ENCODE results near the gene ALG11.

The ALG11 gene

DNA sequence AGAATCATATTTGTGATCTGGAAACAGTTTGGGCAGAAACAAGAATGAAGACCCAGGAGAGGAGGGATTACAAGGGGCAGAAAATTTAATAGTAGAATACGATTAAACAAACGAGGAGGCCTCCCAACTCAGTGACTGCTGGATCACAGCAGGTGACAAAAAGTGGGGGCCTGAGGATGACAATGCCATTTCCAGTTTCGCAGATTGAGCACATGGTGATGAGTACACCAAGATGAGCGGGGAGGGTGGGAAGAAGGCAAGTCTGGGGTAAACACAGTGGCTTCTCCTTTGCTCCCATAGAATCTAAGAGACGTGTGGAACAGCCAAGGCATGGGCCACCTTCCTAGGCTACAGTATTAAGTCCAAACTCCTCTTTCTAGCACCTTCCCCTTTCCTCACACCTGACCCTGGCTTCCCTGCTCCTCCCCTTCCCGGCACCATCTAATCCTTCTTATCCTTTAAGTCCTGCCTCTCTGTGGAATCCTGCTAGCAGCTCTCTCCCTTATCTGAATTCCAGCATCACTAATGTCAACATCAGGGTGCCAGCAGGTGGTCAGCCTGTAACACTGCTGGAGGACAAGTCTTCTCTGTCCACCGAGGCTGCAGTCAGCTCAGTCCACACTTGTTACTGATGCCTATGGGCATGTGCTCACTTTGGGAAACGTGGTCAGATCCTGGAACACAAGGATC lies 14.4 kb upstream of the ALG11 start:
- no peak for DNase-seq

DNA sequence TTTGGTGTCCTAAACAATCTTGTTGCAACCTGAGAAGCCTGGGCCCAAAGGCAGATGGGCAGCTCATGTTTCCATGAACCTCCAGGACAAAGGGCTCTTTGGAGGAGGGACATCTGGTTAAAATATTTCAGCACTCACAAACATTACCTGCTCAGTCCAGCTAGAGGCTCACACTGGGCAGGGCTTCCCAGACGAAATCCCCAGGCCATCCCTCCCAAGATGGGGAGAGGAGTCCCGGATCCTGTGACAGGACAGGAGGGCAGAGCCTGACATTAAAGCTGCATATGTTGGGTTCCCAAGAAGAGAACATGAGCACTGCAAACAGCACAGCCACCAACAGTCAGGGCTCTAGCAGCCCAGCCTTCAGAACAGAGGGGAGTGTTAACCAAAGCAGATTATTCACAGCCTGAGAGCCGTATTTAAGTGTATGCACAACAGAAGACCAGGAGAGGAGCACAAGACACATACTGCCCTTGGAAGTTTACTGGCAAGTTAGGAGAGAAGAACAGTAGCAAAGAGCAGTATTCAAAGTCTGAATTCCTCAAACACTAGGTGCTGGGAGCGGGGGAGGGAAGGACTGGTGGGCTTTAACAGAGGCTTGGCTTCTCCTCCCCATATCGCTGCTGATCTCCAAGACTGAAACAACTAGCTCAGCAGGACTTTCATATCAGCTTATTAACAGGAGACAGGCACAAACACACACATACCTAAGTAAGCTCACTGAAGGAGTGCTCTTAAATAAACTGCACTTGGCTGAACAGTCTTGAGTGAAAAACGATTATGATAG lies 13.3 kb upstream of the ALG11 start:
- DNase-seq: no peak

DNA sequence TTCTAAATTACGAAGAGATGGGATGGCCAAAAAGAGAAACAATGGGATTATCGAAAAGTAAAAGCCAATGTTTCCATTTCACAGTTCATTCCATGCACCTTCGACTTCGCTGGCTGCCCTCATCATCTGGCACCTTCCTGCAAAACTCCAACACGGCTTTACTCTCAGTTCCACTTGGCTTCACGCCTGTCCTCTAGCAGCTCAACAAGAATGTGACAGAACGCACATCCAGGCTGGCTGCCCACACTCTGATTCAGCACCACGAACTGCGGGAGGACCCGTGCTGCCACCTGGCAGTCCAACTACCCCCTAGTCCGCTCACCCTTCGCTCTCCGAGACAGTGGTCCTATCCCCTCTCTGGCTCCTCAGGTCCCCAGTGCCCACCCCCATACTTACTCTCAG lies 12.7 kb upstream of the ALG11 start:
- DNase-seq: no peak

DNA sequence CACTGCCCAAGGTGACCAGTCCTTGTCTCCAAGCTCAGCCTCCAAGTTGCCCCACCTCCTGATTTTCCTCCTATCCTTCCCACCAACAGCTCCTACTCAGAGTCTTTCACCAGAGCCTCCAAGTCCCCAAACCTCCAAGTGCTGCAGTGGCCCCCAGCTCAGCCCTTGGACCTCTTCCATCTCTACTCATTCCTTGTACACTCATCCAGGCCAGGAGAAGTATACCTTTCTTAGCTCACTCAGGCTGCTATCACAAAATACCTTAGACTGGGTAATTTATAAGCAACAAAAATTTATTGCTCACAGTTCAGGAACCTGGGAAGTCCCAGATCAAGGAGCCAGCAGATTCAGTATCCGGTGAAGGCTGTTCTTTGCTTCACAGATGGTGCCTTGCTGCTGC lies 12.3 kb upstream of the ALG11 start:
- DNase-seq: no peak

DNA sequence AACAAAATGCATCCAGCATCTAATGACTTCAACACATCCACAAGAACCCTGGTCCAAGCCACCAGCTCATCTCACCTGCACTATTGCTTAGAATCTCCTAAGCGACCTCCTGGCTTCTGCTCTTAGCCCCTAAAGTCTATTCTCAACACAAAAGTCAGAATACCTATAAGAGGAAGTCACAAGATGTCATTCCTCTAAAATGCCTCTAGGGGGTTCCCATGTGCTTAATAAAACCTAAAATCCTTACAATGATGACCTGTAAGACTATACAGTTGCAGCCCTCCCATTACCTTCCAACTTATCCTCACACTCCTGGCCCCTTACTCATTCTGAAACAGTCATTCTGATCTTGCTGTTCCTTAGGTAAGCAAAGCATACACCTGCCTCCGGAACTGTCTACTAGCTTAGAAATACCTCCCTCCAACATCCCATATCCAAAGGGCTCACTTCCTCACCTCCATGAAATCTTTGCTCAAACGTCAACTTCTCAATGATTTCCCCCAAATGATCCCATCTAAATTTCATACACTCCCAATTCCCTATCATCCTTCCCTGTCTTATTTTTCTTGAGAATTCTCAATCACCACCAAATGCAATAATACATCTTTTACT lies 11.0 kb upstream of the ALG11 start:
- no peak for DNase-seq

DNA sequence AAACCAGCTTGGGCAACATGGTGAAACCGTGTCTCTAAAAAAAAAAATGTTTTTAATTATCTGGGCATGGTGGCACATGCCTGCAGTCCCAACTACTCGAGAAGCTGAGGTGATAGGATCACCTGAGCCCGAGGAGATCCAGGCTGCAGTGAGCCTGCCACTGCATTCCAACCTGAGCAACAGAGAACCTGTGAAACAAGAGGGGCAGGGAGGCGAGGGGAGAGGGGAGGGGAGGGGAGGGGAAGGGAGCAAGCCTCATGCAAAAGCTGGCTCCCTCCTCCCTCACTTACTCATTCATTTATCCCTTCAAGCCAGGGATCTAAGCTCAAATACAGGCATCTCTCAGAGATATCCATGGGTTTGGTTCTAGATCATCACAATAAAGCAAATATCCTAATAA lies 9.8 kb upstream of the ALG11 start:
- DNase-seq: no peak

DNA sequence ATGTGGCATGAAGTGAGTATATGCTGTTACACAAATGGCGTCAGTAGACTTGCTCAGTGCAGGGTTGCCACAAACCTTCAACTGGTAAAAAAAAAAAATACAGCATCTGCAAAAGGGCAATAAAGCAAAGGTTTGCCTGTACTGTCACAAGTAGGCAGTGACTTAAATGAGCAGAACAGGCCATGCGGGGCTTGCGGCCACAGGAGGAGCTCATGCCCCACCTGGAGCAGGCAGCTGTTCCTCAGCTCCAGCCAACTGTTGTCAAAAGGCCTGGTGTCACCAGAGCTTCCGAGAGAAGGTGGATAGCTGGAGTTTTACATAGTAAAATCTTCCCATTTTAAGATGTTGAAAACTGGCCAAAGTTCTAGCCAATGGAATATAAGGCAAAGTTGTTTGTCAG lies 8.7 kb upstream of the ALG11 start:
- DNase-seq: no peak

DNA sequence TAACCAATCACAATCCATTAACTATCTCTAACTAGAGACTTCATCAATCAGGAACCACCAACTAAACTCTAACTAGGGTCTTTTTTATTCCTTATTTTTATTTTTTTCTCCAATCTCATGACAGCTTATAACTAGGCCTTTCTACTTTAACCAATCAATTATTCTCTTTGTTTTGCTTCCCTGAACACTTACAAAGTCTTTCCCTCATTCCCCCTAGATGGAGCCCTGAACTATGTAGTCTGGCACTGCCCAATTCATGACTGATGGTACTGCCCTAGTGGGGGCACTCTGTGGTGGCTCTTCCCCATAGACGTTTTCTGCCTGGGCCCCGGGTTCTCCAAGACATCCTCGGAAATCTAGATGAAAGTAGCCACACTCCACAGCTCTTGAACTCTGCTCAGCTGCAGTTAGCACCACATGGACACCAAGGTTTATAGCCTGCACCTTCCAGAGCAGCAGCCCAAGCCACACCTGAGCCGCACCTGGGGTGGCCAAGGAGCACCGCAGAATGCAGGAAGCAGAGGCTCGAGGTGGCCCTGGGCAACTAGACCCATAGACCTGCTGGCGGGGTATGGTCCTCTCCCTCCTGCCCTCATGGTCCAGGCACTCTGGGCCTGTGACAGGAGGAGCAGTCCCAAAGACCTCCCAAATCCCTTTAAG lies 7.6 kb upstream of the ALG11 start:
- no peak for DNase-seq

DNA sequence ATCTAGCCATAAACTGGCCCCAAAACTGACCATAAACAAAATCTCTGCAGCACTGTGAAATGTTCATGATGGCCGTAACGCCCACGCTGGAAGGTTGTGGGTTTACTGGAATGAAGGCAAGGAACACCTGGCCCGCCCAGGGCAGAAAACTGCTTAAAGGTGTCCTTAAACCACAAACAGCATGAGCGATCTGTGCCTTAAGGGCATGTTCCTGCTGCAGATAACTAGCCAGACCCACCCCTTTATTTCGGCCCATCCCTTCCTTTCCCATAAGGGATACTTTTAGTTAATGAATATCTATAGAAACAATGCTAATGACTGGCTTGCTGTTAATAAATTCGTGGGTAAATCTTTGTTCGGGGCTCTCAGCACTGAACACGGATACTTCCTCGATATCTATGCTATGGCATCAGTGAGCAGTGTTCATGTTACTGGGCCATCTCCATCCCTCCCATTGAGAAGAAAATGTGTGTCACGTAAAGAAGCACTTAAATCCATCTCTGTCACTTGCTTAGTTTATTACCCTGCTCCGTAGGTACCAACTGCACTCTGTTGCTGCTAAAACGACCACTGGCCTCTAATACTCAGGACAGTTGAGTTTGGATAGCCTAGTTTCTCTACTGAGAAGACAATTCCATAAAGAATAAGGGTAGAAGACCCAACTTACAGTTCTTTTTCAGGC lies 6.2 kb upstream of the ALG11 start:
- no peak for DNase-seq

DNA sequence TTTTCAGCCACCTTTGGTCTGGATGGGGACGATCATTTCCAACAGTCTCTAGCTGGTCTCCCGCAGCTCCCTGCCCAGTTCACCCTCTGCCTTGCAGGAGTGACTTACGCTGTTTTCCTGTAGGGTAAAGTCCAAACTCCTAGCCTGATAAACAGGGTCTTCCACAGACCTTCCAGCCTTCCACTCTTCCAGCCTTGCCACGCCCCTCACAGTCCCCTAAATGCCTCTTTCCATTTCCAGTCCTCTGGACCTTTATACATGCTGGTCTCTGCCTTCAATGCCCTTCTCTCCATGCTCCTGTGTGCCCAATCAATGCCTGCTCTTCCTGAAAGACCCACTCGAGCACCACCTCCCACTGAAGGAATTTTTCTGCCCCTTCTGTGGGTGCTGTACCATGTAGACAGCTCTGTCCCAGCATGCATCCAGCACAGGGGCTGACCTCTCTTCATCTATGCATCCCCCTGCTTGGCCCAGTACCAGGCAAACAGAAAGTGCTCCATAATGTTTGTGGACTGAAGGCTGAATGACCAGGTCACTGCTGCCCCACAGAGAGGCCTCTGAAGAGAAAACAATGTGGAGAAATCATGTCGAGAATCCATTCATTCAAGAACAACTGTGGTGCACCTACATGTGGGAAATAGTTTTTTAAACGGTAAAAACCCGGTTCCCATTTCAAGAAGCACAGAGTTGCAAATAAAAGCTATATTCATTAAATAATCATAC lies 5.5 kb upstream of the ALG11 start:
- DNase-seq: no peak

DNA sequence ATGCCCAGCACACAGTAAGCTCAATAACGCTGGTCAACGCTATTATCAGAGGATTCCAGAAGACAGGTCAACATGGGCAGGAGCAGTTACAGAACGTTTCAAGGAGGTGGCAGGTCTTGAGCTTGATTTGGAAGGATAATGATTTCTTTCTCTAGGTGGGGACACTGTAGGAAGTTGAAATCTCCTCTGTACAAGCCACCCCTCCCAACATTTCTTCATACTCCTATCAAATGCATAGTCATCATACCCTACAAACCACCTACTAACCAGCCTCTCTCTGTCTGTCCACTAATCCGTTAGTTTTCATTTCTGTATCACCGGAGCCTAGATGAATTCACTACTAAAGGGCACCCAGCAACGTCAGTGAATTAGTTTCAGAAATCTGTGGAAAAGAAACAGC lies 2.3 kb upstream of the ALG11 start:
- DNase-seq: no peak

DNA sequence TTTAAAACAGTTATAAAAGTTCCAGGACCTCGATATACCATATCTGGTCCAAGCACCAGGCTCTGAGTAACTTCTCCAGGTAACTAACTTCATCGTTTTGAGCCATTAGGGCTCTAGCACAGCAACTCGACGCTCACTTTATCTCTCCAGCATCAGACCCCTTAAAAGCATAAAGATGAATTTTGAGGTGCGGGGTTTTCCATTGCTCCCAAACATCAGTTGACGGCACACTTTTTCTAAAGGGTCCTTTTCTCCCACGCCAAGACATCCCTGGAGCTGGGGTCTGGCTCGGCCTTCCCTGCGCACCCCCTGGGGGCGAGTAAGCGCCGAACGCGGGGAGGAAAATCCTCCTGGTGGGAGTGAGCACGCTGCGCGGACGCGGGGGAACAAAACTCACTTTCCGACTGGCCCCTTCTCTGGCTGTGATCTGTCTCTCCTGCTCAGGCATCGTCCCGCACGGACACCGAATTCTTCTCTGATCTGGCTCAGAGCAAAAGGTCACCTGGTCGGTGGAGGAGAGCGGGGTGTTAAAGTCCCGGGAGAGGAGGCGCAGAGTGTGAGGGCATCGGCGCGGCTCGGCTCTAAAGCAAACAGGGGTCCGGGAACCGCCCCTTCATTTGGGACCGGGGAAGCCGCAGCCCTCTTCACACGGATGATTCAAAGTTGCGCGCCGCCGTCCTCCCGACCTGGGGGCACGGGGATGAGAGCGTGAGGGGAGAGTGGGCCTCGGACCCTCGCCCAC lies 1.1 kb upstream of the ALG11 start, which contains the start of gene ATP7B:
ATP7B (minus strand) TSS at position 561 of the 742 bp plus-strand sequence; CDS start at position 448, 113 bp downstream.
- DNase-seq: peak; percentile 12

DNA sequence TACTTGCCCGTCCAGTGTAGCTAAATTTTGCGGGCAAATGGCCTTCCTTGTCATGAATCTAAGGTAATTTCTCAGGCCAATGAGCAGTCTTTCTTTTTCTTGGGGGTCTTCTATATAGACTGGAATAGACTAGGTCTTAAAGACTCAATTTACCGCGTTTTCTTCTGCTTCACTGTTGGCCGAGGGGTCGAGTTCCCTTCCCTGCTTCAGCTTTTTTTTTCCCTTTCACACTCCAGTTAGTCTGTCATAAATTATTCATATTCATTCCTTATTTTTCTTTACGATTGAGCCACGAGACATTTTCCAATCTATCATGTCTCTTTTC lies 276 bp downstream of the ALG11 start:
- no peak for DNase-seq

DNA sequence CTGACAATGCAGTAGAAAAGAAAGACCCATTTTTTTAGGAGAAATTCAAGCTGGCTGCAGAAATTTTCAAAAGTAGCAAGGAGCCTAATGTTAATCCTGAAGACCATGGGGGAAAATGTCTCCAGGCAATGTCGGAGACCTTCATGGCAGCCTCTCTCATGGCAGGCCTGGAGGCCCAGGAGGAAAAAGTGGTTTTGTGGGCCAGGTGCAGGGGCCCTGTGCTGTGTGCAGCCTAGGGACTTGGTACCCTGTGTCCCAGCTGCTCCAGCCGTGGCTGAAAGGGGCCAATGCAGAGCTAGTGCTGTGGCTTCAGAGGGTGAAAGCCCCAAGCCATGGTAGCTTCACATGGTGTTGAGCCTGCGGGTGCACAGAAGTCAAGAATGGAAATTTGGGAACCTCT lies 4.1 kb downstream of the ALG11 start:
- DNase-seq: no peak

DNA sequence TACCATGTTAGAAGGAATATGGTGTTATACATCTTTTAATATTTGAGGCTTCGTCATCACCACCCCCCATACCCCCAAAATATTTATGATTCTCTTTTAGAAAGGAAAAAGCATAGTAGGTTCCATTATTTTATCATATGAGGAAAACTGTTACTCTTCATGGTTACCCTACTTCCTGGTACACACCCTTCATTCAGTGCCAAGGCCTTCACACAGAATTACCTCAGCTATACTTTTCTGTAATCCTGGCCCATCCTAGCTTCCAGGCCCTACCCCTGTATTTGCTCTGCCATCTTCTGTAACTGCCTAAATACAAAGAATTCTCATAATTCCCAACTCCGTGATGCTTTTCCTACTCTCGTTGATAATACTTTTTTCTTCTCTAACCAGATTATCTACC lies 8.0 kb downstream of the ALG11 start:
- no peak for DNase-seq

DNA sequence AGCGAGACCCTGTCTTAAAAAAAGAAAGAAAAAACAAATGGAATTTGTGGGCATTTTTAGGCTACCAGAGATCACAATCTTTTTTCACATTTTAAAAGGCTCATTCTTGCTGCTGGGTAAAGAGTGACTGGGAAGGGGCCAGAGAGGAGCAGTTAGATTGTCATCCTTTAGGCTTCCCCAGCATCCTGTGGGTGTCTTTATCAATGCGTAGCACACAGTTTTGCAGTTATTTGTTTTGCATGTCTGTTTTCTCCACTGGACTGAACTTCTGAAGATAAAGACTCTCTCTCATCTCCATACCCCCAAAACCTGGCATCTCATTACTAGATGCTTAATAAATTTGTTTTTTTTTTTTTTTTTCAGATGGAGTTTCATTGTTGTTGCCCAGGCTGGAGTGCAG lies 10.2 kb downstream of the ALG11 start:
- no peak for DNase-seq

DNA sequence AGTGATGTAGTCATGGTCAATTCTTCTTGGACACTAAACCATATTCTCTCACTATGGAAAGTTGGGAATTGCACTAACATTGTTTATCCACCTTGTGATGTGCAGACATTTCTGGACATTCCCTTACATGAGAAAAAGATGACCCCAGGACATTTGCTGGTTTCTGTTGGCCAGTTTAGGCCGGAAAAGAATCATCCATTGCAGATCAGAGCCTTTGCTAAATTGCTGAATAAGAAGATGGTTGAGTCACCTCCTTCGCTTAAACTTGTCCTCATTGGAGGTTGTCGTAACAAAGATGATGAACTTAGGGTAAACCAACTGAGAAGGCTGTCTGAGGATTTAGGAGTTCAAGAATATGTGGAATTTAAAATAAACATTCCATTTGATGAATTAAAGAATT lies 12.3 kb downstream of the ALG11 start, which contains the start of gene UTP14C:
UTP14C (plus strand) TSS at position 211 of the 400 bp plus-strand sequence. CDS start 4,114 bp downstream, outside the sequence.
- no peak for DNase-seq

DNA sequence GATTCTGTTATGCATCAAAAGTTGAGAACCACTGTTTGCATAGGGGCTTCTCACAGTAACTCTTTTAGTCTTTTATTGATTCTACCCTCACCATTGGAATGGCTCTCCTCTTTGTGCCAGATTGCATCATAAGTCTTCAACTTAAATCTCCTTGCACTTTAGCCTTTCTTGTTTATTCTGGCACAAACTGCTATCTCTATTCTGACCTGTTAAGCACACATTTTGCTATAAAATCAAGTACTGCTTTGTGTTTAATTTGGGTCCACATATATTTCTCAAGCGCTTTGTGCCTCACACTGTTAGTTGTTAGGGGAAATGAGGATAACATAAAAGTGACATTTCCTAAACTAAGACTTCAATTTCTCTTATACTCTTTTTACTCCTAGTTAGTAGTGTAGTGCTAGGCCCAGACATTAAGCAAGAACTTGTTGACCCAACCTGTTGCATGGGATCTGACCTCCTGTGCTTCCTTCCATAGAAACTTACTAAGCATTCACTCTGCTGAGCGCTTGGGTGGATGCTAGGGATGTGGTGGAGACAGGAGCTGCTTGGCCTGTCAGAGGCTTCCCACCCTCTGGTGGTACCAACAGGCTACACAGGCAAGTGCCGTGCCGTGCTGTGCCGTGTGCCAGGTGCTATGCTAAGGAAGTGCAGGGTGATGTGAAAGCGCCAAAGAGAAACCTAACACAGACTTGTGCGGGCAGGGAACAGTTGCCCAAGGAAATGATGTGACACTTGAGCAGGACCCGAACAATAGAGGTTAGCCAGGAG lies 13.5 kb downstream of the ALG11 start:
- DNase-seq: no peak

DNA sequence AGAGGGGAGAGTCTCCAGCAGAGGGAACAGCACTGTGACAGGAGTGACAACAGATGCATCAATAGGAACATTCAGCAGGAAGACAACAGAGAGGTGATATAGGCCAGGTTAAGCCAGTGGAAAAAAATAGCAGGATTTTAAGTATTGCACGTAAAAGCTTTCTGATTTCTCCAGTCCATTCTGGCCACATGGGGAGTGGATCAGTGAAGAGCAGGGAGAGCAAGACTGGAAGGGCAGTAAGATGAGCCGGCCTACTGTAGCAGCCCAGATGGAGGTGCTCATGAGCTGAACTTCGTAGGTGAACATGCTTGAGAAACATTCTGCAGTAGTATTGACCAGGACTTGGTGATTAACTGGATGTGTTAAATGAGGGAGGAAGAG lies 14.0 kb downstream of the ALG11 start:
- no peak for DNase-seq

DNA sequence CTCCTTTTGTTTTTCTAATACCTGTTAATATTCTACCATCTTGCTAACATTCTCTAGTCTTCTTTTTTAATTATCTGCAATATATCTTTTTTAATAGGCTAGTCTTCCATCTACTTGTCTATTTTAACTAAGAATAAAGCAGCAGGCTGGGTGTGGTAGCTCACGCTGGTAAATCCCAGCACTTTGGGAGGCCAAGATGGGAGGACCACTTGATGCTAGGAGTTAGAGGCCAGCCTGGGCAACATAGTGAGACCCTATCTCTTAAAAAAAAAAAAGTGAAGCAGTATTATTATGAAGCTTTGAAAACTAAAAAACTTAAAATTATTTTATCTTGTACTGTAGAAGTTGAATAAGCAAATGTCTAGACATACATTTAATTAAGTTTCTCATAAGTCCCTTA lies 15.6 kb downstream of the ALG11 start:
- no peak for DNase-seq

DNA sequence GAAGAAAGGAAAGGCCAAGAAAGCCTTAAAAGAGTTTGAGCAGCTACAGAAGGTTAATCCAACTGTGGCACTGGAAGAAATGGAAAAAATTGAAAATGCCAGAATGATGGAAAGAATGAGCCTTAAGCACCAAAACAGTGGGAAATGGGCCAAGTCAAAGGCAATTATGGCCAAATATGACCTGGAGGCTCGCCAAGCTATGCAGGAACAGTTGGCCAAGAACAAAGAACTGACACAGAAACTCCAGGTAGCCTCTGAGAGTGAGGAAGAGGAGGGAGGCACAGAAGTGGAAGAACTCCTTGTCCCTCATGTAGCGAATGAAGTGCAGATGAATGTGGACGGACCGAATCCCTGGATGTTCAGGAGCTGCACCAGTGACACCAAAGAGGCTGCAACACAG lies 17.4 kb downstream of the ALG11 start:
- DNase-seq: no peak
